Suprapubic skin (tissue), 4 donors: ENCODE measurements around the gene VASH2.

Experiments used
- CTCF ChIP-seq, 2 donors: fragments of 200-600 bp in 1 of 2; fragments of 450-650 bp in 1 of 2; sonication (generic) in 1 of 2; IDR thresholded peaks; one replicate each; pipeline ENCODE4 v1.5.1; 2016 to 2019; ENCODE audit warnings: antibody characterized with exemption in 2 of 2, mild to moderate bottlenecking in 1 of 2, moderate library complexity in 1 of 2
- EP300 ChIP-seq: sonication (generic); formaldehyde crosslinking; IDR thresholded peaks from one replicate; pipeline ENCODE4 v1.6.1; 2017; ENCODE audit warnings: antibody characterized with exemption
- POLR2A ChIP-seq, 2 donors: fragments of 450-650 bp; IDR thresholded peaks; one replicate each; pipeline ENCODE4 v1.6.1; 2017; ENCODE audit warnings: antibody characterized with exemption in 2 of 2, mild to moderate bottlenecking in 2 of 2, moderate library complexity in 2 of 2
- POLR2AphosphoS5 ChIP-seq, 3 donors: sonication (generic); formaldehyde crosslinking; IDR thresholded peaks; one replicate each; pipeline ENCODE4 v1.6.1; 2017; ENCODE audit warnings: antibody characterized with exemption in 3 of 3

- TF ChIP-seq CTCF (IDR thresholded peaks at IDR 0.05) = no peak
- TF ChIP-seq POLR2A (IDR thresholded peaks at IDR 0.05) = no peak
- no peak for TF ChIP-seq EP300
- TF ChIP-seq POLR2AphosphoS5 (IDR thresholded peaks at IDR 0.05) = no peak
These were observed 19.2 kb upstream of the VASH2 start for GRCh38 chr1:212930986-212931678.
